Superior temporal gyrus (tissue), 1 donor: ENCODE measurements around the gene CPHXL.

ENCODE experiments used
- DNase-seq: peaks from one replicate; pipeline ENCODE4 v3.0.0-alpha.2; 2016; ENCODE audit errors: extremely low spot score

Gene CPHXL

GRCh38 chr16:75726390-75726789 lies at the start of gene CPHXL:
CPHXL (minus strand) TSS chr16:75726490; CDS start chr16:75726442, 48 bp downstream.
- no peak for DNase-seq

- no peak for DNase-seq
Observed at GRCh38 chr16:75774197-75774596, 47.9 kb upstream of the CPHXL start.

GRCh38 chr16:75770051-75770450 lies 43.8 kb upstream of the CPHXL start:
- DNase-seq, result no peak

GRCh38 chr16:75764154-75764768 lies 38.0 kb upstream of the CPHXL start:
- peak; percentile 93 for DNase-seq

GRCh38 chr16:75763204-75763603 lies 36.9 kb upstream of the CPHXL start:
- peak; percentile 27 for DNase-seq

- DNase-seq, result no peak
Observed at GRCh38 chr16:75762746-75763145, 36.5 kb upstream of the CPHXL start.

- DNase-seq, result no peak
Observed at GRCh38 chr16:75761108-75761507, 34.8 kb upstream of the CPHXL start.

GRCh38 chr16:75760018-75760519 lies 33.8 kb upstream of the CPHXL start:
- DNase-seq, result no peak

- DNase-seq, result no peak
Observed at GRCh38 chr16:75758215-75758614, 31.9 kb upstream of the CPHXL start.

GRCh38 chr16:75754141-75754540 lies 27.9 kb upstream of the CPHXL start:
- no peak for DNase-seq

GRCh38 chr16:75750528-75750927 lies 24.2 kb upstream of the CPHXL start:
- DNase-seq, result no peak

- DNase-seq, result no peak
Observed at GRCh38 chr16:75746359-75746758, 20.1 kb upstream of the CPHXL start.

- DNase-seq, result no peak
Observed at GRCh38 chr16:75745823-75746222, 19.5 kb upstream of the CPHXL start.

- no peak for DNase-seq
Observed at GRCh38 chr16:75745242-75745641, 19.0 kb upstream of the CPHXL start.

GRCh38 chr16:75742424-75743047 lies 16.2 kb upstream of the CPHXL start:
- no peak for DNase-seq

GRCh38 chr16:75733305-75734211 lies 7.3 kb upstream of the CPHXL start:
- DNase-seq, result peak; percentile 27

GRCh38 chr16:75732871-75733270 lies 6.6 kb upstream of the CPHXL start:
- DNase-seq, result no peak

GRCh38 chr16:75727221-75727620 lies 931 bp upstream of the CPHXL start:
- DNase-seq, result no peak

- no peak for DNase-seq
Observed at GRCh38 chr16:75718452-75718851, 7.8 kb downstream of the CPHXL start.

GRCh38 chr16:75714661-75715060 lies 11.6 kb downstream of the CPHXL start:
- no peak for DNase-seq

GRCh38 chr16:75710344-75710743 lies 15.9 kb downstream of the CPHXL start:
- DNase-seq, result no peak

GRCh38 chr16:75703306-75703705 lies 23.0 kb downstream of the CPHXL start:
- no peak for DNase-seq
